ENCODE measurements around the gene R3HCC1L. TPM values are rescaled to one million over a fixed set of nuclear protein-coding genes. Genes with fewer than 3 reads are reported as not detected.

R3HCC1L gene
- total and polyA plus RNA-seq, 2 donors (not counting 1 experiment from before 2014, with no cell fraction given) = 11.6 to 25.1 TPM

DNA sequence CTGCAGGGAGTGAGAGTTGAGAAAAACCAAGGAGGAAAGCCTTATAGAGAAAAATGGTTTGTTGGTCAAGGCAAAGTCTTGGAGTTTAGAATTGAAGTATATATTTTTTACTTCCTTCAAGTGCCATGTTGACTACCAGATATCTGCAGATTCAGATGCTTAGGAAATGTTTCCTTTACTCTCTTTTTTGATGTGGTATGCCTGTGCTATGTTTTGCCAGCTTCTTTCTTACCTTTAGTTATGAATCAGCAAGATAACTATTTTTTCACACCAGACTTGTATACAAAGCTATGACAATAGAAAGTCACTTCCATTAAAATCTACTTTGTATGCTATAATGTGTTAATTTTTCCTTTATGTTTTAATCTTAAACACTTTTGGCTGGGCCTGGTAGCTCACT, 3.6 kb downstream of the R3HCC1L start:
- Mint-ChIP-seq H3K4me1 (peaks cover 82% of the 10 kb centered on the region), H3K9me3 (ENCODE audit: insufficient read depth) (no peaks in the 10 kb centered on the region), H3K27me3 (no peaks in the 10 kb centered on the region), H3K27ac (no peak overlapping the region), H3K4me3 (no peak overlapping the region)
- Histone ChIP-seq H3K36me3 (replicated peaks in 1 of 2; ENCODE audit: control extremely low read depth in 1 of 2, control insufficient read depth in 1 of 2, extremely low read depth in 1 of 2, insufficient read depth in 2 of 2, low read length in 1 of 2) (no peaks in the 10 kb centered on the region), H3K9me3 (ENCODE audit: control extremely low read depth in 1 of 3, control insufficient read depth in 2 of 3, insufficient read depth in 1 of 3, low read length in 2 of 3) (no peaks in the 10 kb centered on the region), H3K4me3 (ENCODE audit: control extremely low read depth in 1 of 5, extremely low read depth in 1 of 5, insufficient read depth in 1 of 5, low read depth in 2 of 5, low read length in 4 of 5) (no peak overlapping the region), H3K4me1 (ENCODE audit: control insufficient read depth in 2 of 2, insufficient read depth in 2 of 2, low read length in 2 of 2) (peaks cover 37 to 43% of the 10 kb centered on the region in 2 donors), H3K27ac (ENCODE audit: low read length in 2 of 2) (no peak overlapping the region), H4K20me1 (ENCODE audit: control insufficient read depth, insufficient read depth, low read length, poor library complexity, severe bottlenecking) (peaks cover 50% of the 10 kb centered on the region), H2AFZ (ENCODE audit: insufficient read depth, low read depth, low read length, poor library complexity, severe bottlenecking) (no peak overlapping the region), H3K4me2 (replicated peaks; ENCODE audit: low read depth, low read length, poor library complexity, severe bottlenecking) (no peak overlapping the region), H3K27me3 (replicated peaks in 1 of 4; ENCODE audit: control extremely low read depth in 1 of 4, control insufficient read depth in 3 of 4, insufficient read depth in 4 of 4, low read length in 3 of 4) (no peaks in the 10 kb centered on the region), H3K9ac (ENCODE audit: low read length) (no peak overlapping the region), H3K79me2 (ENCODE audit: control insufficient read depth, insufficient read depth, low read length) (peaks cover 86% of the 10 kb centered on the region)
- DNase-seq (no peak), ATAC-seq (ENCODE audit: low read depth) (no peak)
- intact Hi-C loops (cut with micrococcal nuclease) = no loop called here
- no peak for TF ChIP-seq EZH2 (IDR thresholded peaks at IDR 0.05; ENCODE audit: borderline replicate concordance, insufficient read depth, low read depth, low read length, poor library complexity, severe bottlenecking)
- TF ChIP-seq, protein P1, sequence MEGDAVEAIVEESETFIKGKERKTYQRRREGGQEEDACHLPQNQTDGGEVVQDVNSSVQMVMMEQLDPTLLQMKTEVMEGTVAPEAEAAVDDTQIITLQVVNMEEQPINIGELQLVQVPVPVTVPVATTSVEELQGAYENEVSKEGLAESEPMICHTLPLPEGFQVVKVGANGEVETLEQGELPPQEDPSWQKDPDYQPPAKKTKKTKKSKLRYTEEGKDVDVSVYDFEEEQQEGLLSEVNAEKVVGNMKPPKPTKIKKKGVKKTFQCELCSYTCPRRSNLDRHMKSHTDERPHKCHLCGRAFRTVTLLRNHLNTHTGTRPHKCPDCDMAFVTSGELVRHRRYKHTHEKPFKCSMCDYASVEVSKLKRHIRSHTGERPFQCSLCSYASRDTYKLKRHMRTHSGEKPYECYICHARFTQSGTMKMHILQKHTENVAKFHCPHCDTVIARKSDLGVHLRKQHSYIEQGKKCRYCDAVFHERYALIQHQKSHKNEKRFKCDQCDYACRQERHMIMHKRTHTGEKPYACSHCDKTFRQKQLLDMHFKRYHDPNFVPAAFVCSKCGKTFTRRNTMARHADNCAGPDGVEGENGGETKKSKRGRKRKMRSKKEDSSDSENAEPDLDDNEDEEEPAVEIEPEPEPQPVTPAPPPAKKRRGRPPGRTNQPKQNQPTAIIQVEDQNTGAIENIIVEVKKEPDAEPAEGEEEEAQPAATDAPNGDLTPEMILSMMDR (IDR thresholded peaks at IDR 0.05) = no peak
- CTCF ChIA-PET = no interaction called here
- POLR2A ChIA-PET = no interaction called here

DNA sequence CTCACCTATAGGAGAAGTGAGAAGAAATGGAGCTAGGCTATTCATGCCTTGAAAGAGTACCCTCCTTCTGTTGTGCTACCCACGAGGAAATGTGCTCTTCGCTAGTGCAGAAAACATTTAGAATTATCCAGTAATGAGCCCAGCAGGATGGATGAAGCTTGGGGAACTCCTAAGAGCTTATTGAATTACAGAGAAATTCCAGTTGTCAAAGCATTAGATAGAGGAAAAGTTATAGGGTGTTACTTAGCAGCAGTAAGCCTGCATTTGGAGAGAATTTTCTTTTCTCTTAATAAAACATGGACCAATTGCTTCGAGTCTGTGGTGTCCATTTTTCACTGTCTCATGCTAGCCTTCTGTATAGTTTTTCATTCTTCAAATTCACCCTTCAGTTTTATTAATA, 5.0 kb downstream of the R3HCC1L start:
- no peak overlapping the region for H3K4me2 ChIP-seq (replicated peaks; ENCODE audit: low read depth, low read length, poor library complexity, severe bottlenecking)
- no peak for DNase-seq
- H3K4me1 Mint-ChIP-seq = peaks cover 77% of the 10 kb centered on the region
- H3K27me3 Mint-ChIP-seq = no peaks in the 10 kb centered on the region
- no peaks in the 10 kb centered on the region for H3K9me3 ChIP-seq (ENCODE audit: control extremely low read depth in 1 of 3, control insufficient read depth in 2 of 3, insufficient read depth in 1 of 3, low read length in 2 of 3)
- no peak overlapping the region for H3K27ac ChIP-seq (ENCODE audit: low read length in 2 of 2)
- H3K36me3 ChIP-seq (replicated peaks in 1 of 2; ENCODE audit: control extremely low read depth in 1 of 2, control insufficient read depth in 1 of 2, extremely low read depth in 1 of 2, insufficient read depth in 2 of 2, low read length in 1 of 2) = no peaks in the 10 kb centered on the region
- ATAC-seq (ENCODE audit: low read depth) = no peak
- ChIA-PET POLR2A (no interaction called here), CTCF (interaction anchor here (0.8 to 1.0 kb wide), 2 partner anchors 11 to 31 kb away, joined by 3 read pairs; no protein-coding TSS in a partner anchor)
- H3K79me2 ChIP-seq (ENCODE audit: control insufficient read depth, insufficient read depth, low read length) = peaks cover 98% of the 10 kb centered on the region
- no peak overlapping the region for H3K4me3 Mint-ChIP-seq
- peaks cover 23 to 29% of the 10 kb centered on the region in 2 donors for H3K4me1 ChIP-seq (ENCODE audit: control insufficient read depth in 2 of 2, insufficient read depth in 2 of 2, low read length in 2 of 2)
- WGBS (ENCODE audit: insufficient coverage) = no CpG with 5 or more reads among the region's 3 CpGs
- no peaks in the 10 kb centered on the region for H3K27me3 ChIP-seq (replicated peaks in 1 of 4; ENCODE audit: control extremely low read depth in 1 of 4, control insufficient read depth in 3 of 4, insufficient read depth in 4 of 4, low read length in 3 of 4)
- TF ChIP-seq, protein P1 (IDR thresholded peaks at IDR 0.05) = no peak
- peaks cover 58% of the 10 kb centered on the region for H4K20me1 ChIP-seq (ENCODE audit: control insufficient read depth, insufficient read depth, low read length, poor library complexity, severe bottlenecking)
- intact Hi-C loops (cut with micrococcal nuclease) = no loop called here
- no peak overlapping the region for H3K27ac Mint-ChIP-seq
- no peak overlapping the region for H3K9ac ChIP-seq (ENCODE audit: low read length)
- no peak overlapping the region for H2AFZ ChIP-seq (ENCODE audit: insufficient read depth, low read depth, low read length, poor library complexity, severe bottlenecking)
- no peak overlapping the region for H3K4me3 ChIP-seq (ENCODE audit: control extremely low read depth in 1 of 5, extremely low read depth in 1 of 5, insufficient read depth in 1 of 5, low read depth in 2 of 5, low read length in 4 of 5)
- no peaks in the 10 kb centered on the region for H3K9me3 Mint-ChIP-seq (ENCODE audit: insufficient read depth)
